Measurements from ENCODE around the gene RAB3B.

The RAB3B gene

DNA sequence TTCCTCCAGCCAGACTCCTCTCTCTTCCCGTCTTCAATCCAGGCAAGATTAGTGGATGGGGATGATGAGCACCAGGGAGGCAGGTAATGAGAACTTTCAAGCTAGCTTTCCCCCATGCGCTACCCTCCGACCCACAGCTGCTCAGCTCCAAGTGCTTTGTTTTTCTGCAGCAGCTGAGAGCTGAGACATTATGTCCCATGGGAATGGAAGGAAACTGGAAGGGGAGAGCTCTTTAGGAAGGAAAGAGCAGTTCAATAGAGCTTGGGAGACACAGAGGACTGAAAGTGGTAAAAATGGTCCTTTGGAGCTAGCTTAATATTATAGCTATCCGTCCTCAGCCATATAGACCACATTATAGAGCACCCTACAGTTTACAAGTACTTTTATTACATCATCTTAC is 39.8 kb downstream of the RAB3B start:
- TF ChIP-seq, protein P1, sequence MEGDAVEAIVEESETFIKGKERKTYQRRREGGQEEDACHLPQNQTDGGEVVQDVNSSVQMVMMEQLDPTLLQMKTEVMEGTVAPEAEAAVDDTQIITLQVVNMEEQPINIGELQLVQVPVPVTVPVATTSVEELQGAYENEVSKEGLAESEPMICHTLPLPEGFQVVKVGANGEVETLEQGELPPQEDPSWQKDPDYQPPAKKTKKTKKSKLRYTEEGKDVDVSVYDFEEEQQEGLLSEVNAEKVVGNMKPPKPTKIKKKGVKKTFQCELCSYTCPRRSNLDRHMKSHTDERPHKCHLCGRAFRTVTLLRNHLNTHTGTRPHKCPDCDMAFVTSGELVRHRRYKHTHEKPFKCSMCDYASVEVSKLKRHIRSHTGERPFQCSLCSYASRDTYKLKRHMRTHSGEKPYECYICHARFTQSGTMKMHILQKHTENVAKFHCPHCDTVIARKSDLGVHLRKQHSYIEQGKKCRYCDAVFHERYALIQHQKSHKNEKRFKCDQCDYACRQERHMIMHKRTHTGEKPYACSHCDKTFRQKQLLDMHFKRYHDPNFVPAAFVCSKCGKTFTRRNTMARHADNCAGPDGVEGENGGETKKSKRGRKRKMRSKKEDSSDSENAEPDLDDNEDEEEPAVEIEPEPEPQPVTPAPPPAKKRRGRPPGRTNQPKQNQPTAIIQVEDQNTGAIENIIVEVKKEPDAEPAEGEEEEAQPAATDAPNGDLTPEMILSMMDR (IDR thresholded peaks at IDR 0.05; ENCODE audit: low read depth, low read length): no peak
- no peak for DNase-seq (ENCODE audit: extremely low read depth, low read depth)

DNA sequence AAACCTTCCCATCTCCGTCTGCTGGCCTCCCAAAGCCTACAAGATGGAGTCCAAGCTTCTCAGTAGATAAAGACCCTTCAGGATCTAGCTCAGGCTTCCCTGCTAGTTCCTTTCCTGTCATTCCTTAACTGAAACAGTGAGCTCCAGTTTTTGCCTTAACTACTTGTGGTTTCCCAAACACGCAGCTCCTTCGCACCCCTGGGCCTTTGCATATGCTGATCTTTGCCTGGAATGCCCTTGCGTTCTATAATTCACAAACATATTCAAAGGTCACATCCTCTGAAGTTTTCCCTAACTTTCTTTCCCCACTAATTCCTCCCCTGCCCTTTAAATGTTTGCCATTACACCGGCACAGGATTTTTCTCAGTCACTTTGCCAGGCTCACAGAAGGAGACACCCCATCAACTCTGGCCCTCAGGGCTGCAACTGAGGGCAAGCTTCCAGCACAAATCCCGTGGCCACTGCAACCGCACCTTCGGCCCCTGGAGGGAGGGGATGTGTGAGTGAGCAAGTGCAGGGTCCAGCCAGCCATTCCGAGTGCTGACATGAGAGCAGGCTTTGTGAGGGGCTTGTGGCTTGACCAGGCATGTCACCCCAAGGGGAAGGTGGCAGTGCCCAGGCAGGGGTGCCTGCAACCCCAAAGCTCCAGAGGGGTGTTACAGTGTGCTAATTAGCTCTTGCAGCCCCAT is 41.3 kb downstream of the RAB3B start:
- TF ChIP-seq, protein P1 (IDR thresholded peaks at IDR 0.05; ENCODE audit: low read depth, low read length): no peak
- no peak for DNase-seq (ENCODE audit: extremely low read depth, low read depth)

DNA sequence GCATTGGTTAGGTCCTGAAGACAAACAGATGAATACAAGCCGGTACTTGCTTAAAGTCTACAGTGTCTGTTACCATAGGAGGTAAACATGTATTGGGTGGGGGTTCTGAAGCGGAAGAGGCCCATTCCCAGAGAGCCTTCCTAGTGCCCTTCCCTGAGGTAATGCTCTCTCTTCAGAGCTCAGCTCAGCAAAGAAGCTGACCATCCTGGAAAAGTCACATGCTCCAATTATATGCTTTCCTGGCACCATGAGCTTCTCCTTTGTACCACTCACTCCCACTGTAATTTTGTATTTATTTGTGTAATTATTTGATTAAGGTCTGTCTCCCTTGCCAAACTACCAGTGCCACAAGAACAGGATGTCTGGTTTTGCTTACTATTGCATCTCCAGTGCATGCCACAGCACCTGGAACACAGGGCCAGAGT is 42.0 kb downstream of the RAB3B start:
- TF ChIP-seq, protein P1 (IDR thresholded peaks at IDR 0.05; ENCODE audit: low read depth, low read length): no peak
- no peak for DNase-seq (ENCODE audit: extremely low read depth, low read depth)

DNA sequence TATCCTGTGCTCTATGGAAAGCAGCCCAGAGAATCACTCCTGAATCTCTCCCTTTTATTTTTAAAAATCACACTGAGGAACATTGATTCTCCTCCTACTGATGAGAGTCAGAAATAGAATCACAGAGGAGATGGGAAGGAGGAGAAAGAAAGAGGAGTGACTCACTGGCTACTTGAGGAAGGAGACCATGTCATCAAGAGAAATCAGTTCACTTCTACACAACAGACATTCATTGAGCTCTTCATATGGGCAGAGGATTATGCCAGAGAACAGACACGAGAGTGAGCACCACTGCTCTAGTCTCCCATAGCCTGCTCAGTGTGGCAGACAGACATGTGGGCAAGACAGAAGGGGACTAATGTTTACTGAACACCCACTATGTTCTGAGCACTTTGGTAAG is 44.2 kb downstream of the RAB3B start:
- no peak for DNase-seq (ENCODE audit: extremely low read depth, low read depth)
- TF ChIP-seq, protein P1 (IDR thresholded peaks at IDR 0.05; ENCODE audit: low read depth, low read length): no peak

DNA sequence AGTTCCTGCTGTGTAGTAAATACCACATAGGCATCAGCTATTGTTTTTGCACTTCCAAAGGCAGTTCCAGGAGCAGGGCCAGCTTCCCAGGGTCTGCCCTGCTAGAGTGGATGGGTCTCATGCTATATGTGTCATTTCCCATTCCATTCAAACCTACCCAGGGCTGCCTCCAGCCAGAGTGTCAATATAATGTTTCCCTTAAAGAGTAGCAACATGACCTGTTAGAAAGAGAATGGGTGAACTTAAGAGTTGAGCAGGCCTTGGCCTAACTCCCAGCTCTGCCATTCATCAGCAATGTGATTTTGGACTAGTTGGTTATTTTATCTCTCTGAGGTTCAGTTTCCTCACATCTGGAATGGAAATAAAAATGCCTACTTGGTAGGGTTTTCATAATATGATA is 44.9 kb downstream of the RAB3B start:
- TF ChIP-seq, protein P1 (IDR thresholded peaks at IDR 0.05; ENCODE audit: low read depth, low read length): no peak
- no peak for DNase-seq (ENCODE audit: extremely low read depth, low read depth)

DNA sequence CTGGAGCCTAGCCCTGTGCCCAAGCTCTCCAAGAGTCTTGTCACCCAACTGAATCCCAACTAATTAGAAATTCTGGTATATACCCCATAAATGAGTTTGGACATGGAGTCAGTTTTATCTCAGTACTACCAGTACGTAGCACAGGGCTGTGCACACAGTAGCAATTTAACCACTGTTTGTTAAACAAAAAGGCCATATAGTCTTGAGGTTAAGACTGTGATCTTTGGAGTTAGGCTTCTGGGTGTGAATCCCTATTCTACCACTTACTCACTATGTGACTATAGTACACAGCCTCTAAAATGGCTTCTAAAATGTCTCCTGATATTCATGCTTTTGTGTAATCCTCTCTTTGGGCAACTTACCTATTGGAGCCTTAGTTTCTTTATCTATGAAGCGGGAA is 48.2 kb downstream of the RAB3B start:
- no peak for DNase-seq (ENCODE audit: extremely low read depth, low read depth)
- TF ChIP-seq, protein P1 (IDR thresholded peaks at IDR 0.05; ENCODE audit: low read depth, low read length): no peak

DNA sequence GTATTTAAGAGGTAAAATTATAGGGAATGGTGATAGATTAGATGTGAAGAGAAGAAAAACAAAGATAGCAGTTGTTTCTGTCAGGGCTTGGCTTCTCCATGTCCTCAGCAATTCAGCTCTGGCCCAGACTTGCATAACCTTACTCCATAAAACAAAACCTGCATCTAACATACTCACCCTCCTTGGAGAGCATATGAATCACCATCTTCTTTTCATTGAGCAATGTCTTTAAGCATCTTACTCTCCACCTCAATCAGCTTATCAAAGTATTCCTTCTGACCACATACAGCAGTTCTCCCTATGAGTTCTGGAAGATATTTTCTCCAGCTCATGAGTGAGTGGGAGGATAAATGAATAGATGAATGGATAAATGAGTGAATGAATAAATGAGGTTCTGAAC is 49.0 kb downstream of the RAB3B start:
- no peak for DNase-seq (ENCODE audit: extremely low read depth, low read depth)
- TF ChIP-seq, protein P1 (IDR thresholded peaks at IDR 0.05; ENCODE audit: low read depth, low read length): no peak

Measured in AG09319 (cell line).